WTC11 (cell line): ENCODE results near the gene CMC1. TPM values are rescaled to one million over a fixed set of nuclear protein-coding genes. Genes with fewer than 3 reads are reported as not detected.

ENCODE experiments used
- ATAC-seq: fragments of 200-7000 bp; cut with Tn5 transposase; 2 replicates; pipeline ENCODE4 v1.10.0; 2021; ENCODE audit warnings: mild to moderate bottlenecking, moderate library complexity
- CTCF ChIA-PET: fragments of 300-600 bp; sonication (Branson Sonifier 250); formaldehyde crosslinking; loops from one replicate; lab custom pipeline; 2021; ENCODE audit warnings: antibody characterized with exemption; lab: Charles Lee
- POLR2A ChIA-PET: fragments of 350-600 bp; sonication (Branson Sonifier 250); formaldehyde crosslinking; loops from one replicate; lab custom pipeline; 2021; ENCODE audit warnings: antibody characterized with exemption; lab: Charles Lee
- DNase-seq: peaks from one replicate; pipeline ENCODE4 v3.0.0; 2021; ENCODE audit warnings: low spot score
- H3K27ac Mint-ChIP-seq: 2 replicates; pipeline ENCODE4 v1.8.0; 2021; ENCODE audit warnings: mixed read lengths
- H3K27me3 Mint-ChIP-seq: 2 replicates; pipeline ENCODE4 v1.8.0; 2021; ENCODE audit warnings: low read depth, mild to moderate bottlenecking, moderate library complexity, mixed read lengths
- H3K36me3 Mint-ChIP-seq: 2 replicates; pipeline ENCODE4 v1.8.0; 2021; ENCODE audit warnings: mixed read lengths
- H3K4me1 Mint-ChIP-seq: 2 replicates; pipeline ENCODE4 v1.8.0; 2022; ENCODE audit warnings: mixed read lengths
- H3K4me3 Mint-ChIP-seq: 2 replicates; pipeline ENCODE4 v1.8.0; 2021; ENCODE audit warnings: mild to moderate bottlenecking, moderate library complexity, mixed read lengths
- H3K9me3 Mint-ChIP-seq: 2 replicates; pipeline ENCODE4 v1.8.0; 2021; ENCODE audit warnings: mixed read lengths
- CREM ChIP-seq: sonication (generic); formaldehyde crosslinking; IDR thresholded peaks from 2 replicates; pipeline ENCODE4 v1.8.1; 2022; ENCODE audit warnings: mild to moderate bottlenecking, missing genetic modification reagents, moderate library complexity
- HMGA2 ChIP-seq: fragments of 250-450 bp; sonication (Bioruptor Pico); IDR thresholded peaks from 2 replicates; pipeline ENCODE4 v1.4.0; 2021; ENCODE audit warnings: mild to moderate bottlenecking, moderate library complexity
- JAZF1 ChIP-seq: fragments of 250-450 bp; sonication (Bioruptor Pico); IDR thresholded peaks from 2 replicates; pipeline ENCODE4 v1.9.0; 2021; ENCODE audit warnings: moderate library complexity, mild to moderate bottlenecking, inconsistent platforms
- TEAD4 ChIP-seq: sonication (generic); formaldehyde crosslinking; IDR thresholded peaks from 2 replicates; pipeline ENCODE4 v1.8.0; 2022; ENCODE audit warnings: mild to moderate bottlenecking, missing genetic modification reagents
- ZNF121 ChIP-seq: sonication (generic); formaldehyde crosslinking; IDR thresholded peaks from 2 replicates; pipeline ENCODE4 v1.8.0; 2023; ENCODE audit warnings: missing genetic modification reagents
- ZNF138 ChIP-seq: sonication (generic); formaldehyde crosslinking; conservative IDR thresholded peaks from 2 replicates; pipeline ENCODE4 v1.8.1; 2022; ENCODE audit warnings: mild to moderate bottlenecking, moderate library complexity, missing genetic modification reagents
- ZNF317 ChIP-seq: sonication (generic); formaldehyde crosslinking; IDR thresholded peaks from 2 replicates; pipeline ENCODE4 v1.8.1; 2023; ENCODE audit warnings: low read depth, mild to moderate bottlenecking, moderate library complexity, missing genetic modification reagents, borderline replicate concordance
- ZNF423 ChIP-seq: fragments of 250-450 bp; sonication (Bioruptor Pico); IDR thresholded peaks from 2 replicates; pipeline ENCODE4 v2.1.2; 2022; ENCODE audit warnings: mild to moderate bottlenecking, moderate library complexity
- total RNA-seq: library from RNA; stranded (reverse); gene quantifications from 3 replicates; pipeline ENCODE4 v1.2.3, GENCODE V29; 2021
- TF ChIP-seq, protein P1 (sequence below): fragments of 250-450 bp; sonication (Bioruptor Pico); conservative IDR thresholded peaks from 2 replicates; pipeline ENCODE4 v1.9.0; 2021; ENCODE audit warnings: mild to moderate bottlenecking
- TF ChIP-seq, protein P2 (sequence below): sonication (generic); formaldehyde crosslinking; IDR thresholded peaks from 2 replicates; pipeline ENCODE4 v1.8.0; 2022; ENCODE audit warnings: mild to moderate bottlenecking, missing genetic modification reagents
- TF ChIP-seq, protein P3 (sequence below): fragments of 250-450 bp; sonication (Bioruptor Pico); IDR thresholded peaks from 2 replicates; pipeline ENCODE4 v1.9.0; 2021; ENCODE audit warnings: mild to moderate bottlenecking, borderline replicate concordance
- TF ChIP-seq, protein P4 (sequence below): sonication (generic); formaldehyde crosslinking; IDR thresholded peaks from 2 replicates; pipeline ENCODE4 v1.8.1; 2023; ENCODE audit warnings: mild to moderate bottlenecking, moderate library complexity, missing genetic modification reagents
- TF ChIP-seq, protein P5 (sequence below): sonication (generic); formaldehyde crosslinking; IDR thresholded peaks from 2 replicates; pipeline ENCODE4 v1.8.1; 2022; ENCODE audit warnings: missing genetic modification reagents, borderline replicate concordance
- TF ChIP-seq, protein P6 (sequence below): sonication (generic); formaldehyde crosslinking; IDR thresholded peaks from 2 replicates; pipeline ENCODE4 v1.8.0; 2022; ENCODE audit warnings: missing genetic modification reagents
- TF ChIP-seq, protein P7 (sequence below): fragments of 200-600 bp; IDR thresholded peaks from 2 replicates; pipeline ENCODE4 v1.8.0; 2022; ENCODE audit warnings: antibody characterized with exemption

Gene CMC1
- total RNA-seq, 1 experiment from 2014 or later: 25.3 TPM

DNA sequence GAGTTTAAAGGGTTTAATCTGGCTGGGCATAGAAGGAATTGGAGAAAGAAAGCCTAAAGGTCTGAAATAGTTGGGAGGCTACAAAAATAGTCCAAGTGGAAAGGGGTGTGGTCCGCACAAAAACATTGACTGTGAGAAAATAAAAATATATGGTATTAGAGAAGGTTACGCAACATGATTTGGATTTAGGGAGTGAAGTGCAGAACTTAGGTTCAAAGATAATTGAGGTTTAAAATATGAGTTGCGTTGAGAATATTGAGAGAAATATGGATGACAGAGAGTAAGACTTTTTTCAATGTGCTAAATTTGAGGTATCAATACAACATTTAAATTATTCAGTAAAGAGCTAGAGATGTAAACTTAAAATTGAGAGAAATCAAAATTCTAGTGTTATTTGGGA lies 15.4 kb upstream of the CMC1 start (continued):
- TF ChIP-seq TEAD4 (CRISPR knock-in tag) (no peak), ZNF121 (CRISPR knock-in tag) (no peak), ZNF317 (no peak), ZNF423 (CRISPR knock-in tag) (no peak)

DNA sequence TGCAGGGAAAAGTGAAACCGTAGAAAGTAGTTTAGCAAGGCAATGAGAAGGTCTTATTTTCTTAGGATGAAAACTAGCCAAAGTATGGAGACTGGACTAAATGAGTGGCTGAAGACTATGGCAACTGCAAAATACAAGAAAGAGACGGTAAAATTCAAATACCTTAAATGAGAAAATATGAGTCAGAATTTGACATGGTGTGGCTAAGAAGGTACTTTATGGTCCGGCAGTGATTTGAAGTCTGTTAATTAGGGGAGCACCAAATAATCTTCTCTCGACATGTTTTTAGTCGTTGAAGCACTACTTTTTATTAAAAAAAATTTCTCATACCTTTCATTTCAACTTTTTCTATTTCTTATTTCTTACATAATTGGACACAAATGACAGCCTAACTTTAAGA lies 12.8 kb upstream of the CMC1 start:
- ATAC-seq: no peak
- POLR2A ChIA-PET: no interaction called here

DNA sequence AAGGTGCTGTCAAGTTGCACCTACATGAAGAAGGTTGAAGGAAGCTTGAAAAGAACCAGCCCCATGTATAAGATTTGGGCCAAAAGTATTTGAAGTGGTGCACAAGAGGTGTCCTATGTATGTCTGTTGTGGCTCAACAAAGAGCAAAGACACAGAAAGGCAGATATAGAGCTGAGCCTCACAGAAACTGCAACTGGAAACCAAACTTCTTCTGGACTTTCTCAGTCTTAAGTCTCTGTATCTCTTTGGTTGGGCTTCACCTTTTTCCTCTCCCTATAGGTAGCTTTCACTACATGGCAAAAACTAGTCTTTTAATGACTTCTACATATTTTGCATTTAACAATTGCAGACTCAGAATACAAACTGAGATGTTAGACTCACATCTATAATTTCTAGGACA lies 8.8 kb upstream of the CMC1 start:
- peaks cover 6% of the 10 kb centered on the region for H3K4me1 Mint-ChIP-seq
- H3K4me3 Mint-ChIP-seq: no peak overlapping the region
- no peaks in the 10 kb centered on the region for H3K9me3 Mint-ChIP-seq
- H3K36me3 Mint-ChIP-seq: no peaks in the 10 kb centered on the region
- DNase-seq: no peak
- TF ChIP-seq CREM (CRISPR knock-in tag) (no peak), JAZF1 (no peak), ZNF138 (CRISPR knock-in tag) (no peak), HMGA2 (CRISPR knock-in tag) (no peak)
- TF ChIP-seq, protein P1, sequence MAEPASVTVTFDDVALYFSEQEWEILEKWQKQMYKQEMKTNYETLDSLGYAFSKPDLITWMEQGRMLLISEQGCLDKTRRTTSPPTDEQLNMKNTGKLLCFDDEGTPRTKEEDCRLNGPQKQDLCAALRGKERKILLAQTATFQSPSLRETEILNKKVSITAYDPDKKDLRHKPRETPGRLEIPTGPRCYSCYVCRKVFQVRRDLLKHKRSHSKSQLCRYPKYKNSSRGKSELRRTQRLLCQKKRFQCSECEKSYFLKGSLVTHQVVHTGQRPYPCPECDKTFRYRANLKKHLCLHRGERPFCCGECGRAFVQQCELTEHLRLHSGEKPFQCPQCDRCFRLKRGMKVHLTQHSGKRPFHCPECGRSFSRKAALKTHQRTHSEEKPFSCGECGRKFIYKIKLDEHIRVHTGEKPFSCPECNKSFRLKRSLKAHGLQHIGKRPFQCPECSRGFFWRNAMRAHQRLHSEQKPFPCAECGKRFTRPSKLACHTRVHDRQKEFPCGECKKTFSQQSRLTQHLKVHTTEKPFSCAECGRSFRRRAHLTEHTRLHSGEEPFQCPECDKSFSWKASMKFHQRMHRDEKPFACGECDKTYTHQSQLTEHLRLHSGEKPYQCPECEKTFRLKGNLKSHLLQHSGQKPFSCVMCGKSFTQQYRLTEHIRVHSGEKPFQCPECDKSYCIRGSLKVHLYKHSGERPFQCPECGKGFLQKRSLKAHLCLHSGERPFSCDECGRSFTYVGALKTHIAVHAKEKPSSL (CRISPR knock-in tag): no peak
- TF ChIP-seq, protein P2, sequence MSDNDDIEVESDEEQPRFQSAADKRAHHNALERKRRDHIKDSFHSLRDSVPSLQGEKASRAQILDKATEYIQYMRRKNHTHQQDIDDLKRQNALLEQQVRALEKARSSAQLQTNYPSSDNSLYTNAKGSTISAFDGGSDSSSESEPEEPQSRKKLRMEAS (CRISPR knock-in tag): no peak
- TF ChIP-seq, protein P3, sequence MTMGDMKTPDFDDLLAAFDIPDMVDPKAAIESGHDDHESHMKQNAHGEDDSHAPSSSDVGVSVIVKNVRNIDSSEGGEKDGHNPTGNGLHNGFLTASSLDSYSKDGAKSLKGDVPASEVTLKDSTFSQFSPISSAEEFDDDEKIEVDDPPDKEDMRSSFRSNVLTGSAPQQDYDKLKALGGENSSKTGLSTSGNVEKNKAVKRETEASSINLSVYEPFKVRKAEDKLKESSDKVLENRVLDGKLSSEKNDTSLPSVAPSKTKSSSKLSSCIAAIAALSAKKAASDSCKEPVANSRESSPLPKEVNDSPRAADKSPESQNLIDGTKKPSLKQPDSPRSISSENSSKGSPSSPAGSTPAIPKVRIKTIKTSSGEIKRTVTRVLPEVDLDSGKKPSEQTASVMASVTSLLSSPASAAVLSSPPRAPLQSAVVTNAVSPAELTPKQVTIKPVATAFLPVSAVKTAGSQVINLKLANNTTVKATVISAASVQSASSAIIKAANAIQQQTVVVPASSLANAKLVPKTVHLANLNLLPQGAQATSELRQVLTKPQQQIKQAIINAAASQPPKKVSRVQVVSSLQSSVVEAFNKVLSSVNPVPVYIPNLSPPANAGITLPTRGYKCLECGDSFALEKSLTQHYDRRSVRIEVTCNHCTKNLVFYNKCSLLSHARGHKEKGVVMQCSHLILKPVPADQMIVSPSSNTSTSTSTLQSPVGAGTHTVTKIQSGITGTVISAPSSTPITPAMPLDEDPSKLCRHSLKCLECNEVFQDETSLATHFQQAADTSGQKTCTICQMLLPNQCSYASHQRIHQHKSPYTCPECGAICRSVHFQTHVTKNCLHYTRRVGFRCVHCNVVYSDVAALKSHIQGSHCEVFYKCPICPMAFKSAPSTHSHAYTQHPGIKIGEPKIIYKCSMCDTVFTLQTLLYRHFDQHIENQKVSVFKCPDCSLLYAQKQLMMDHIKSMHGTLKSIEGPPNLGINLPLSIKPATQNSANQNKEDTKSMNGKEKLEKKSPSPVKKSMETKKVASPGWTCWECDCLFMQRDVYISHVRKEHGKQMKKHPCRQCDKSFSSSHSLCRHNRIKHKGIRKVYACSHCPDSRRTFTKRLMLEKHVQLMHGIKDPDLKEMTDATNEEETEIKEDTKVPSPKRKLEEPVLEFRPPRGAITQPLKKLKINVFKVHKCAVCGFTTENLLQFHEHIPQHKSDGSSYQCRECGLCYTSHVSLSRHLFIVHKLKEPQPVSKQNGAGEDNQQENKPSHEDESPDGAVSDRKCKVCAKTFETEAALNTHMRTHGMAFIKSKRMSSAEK: no peak
- TF ChIP-seq, protein P4, sequence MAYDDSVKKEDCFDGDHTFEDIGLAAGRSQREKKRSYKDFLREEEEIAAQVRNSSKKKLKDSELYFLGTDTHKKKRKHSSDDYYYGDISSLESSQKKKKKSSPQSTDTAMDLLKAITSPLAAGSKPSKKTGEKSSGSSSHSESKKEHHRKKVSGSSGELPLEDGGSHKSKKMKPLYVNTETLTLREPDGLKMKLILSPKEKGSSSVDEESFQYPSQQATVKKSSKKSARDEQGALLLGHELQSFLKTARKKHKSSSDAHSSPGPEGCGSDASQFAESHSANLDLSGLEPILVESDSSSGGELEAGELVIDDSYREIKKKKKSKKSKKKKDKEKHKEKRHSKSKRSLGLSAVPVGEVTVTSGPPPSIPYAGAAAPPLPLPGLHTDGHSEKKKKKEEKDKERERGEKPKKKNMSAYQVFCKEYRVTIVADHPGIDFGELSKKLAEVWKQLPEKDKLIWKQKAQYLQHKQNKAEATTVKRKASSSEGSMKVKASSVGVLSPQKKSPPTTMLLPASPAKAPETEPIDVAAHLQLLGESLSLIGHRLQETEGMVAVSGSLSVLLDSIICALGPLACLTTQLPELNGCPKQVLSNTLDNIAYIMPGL (CRISPR knock-in tag): no peak
- TF ChIP-seq, protein P5, sequence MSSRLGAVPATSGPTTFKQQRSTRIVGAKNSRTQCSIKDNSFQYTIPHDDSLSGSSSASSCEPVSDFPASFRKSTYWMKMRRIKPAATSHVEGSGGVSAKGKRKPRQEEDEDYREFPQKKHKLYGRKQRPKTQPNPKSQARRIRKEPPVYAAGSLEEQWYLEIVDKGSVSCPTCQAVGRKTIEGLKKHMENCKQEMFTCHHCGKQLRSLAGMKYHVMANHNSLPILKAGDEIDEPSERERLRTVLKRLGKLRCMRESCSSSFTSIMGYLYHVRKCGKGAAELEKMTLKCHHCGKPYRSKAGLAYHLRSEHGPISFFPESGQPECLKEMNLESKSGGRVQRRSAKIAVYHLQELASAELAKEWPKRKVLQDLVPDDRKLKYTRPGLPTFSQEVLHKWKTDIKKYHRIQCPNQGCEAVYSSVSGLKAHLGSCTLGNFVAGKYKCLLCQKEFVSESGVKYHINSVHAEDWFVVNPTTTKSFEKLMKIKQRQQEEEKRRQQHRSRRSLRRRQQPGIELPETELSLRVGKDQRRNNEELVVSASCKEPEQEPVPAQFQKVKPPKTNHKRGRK (CRISPR knock-in tag): no peak
- CTCF ChIA-PET: no interaction called here
- ATAC-seq: no peak
- H3K27me3 Mint-ChIP-seq: no peaks in the 10 kb centered on the region
- POLR2A ChIA-PET: no interaction called here
- no peak overlapping the region for H3K27ac Mint-ChIP-seq

More for the DNA sequence above, 12.8 kb upstream of the CMC1 start:
- H3K4me3 Mint-ChIP-seq: no peak overlapping the region
- peaks cover 6% of the 10 kb centered on the region for H3K4me1 Mint-ChIP-seq
- H3K36me3 Mint-ChIP-seq: no peaks in the 10 kb centered on the region
- H3K27me3 Mint-ChIP-seq: no peaks in the 10 kb centered on the region
- DNase-seq: no peak
- no peaks in the 10 kb centered on the region for H3K9me3 Mint-ChIP-seq
- TF ChIP-seq, protein P6, sequence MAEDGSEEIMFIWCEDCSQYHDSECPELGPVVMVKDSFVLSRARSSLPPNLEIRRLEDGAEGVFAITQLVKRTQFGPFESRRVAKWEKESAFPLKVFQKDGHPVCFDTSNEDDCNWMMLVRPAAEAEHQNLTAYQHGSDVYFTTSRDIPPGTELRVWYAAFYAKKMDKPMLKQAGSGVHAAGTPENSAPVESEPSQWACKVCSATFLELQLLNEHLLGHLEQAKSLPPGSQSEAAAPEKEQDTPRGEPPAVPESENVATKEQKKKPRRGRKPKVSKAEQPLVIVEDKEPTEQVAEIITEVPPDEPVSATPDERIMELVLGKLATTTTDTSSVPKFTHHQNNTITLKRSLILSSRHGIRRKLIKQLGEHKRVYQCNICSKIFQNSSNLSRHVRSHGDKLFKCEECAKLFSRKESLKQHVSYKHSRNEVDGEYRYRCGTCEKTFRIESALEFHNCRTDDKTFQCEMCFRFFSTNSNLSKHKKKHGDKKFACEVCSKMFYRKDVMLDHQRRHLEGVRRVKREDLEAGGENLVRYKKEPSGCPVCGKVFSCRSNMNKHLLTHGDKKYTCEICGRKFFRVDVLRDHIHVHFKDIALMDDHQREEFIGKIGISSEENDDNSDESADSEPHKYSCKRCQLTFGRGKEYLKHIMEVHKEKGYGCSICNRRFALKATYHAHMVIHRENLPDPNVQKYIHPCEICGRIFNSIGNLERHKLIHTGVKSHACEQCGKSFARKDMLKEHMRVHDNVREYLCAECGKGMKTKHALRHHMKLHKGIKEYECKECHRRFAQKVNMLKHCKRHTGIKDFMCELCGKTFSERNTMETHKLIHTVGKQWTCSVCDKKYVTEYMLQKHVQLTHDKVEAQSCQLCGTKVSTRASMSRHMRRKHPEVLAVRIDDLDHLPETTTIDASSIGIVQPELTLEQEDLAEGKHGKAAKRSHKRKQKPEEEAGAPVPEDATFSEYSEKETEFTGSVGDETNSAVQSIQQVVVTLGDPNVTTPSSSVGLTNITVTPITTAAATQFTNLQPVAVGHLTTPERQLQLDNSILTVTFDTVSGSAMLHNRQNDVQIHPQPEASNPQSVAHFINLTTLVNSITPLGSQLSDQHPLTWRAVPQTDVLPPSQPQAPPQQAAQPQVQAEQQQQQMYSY: no peak
- TF ChIP-seq, protein P7, sequence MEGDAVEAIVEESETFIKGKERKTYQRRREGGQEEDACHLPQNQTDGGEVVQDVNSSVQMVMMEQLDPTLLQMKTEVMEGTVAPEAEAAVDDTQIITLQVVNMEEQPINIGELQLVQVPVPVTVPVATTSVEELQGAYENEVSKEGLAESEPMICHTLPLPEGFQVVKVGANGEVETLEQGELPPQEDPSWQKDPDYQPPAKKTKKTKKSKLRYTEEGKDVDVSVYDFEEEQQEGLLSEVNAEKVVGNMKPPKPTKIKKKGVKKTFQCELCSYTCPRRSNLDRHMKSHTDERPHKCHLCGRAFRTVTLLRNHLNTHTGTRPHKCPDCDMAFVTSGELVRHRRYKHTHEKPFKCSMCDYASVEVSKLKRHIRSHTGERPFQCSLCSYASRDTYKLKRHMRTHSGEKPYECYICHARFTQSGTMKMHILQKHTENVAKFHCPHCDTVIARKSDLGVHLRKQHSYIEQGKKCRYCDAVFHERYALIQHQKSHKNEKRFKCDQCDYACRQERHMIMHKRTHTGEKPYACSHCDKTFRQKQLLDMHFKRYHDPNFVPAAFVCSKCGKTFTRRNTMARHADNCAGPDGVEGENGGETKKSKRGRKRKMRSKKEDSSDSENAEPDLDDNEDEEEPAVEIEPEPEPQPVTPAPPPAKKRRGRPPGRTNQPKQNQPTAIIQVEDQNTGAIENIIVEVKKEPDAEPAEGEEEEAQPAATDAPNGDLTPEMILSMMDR: no peak
- TF ChIP-seq CREM (CRISPR knock-in tag): no peak
- H3K27ac Mint-ChIP-seq: no peak overlapping the region
- CTCF ChIA-PET: no interaction called here
